K562 (cell line): Measurements from ENCODE around the gene EPS8L1. TPM values are rescaled to one million over a fixed set of nuclear protein-coding genes. Genes with fewer than 3 reads are reported as not detected.
A peak's percentile ranks its signal among the peaks of the same experiment; 100 is the strongest.

ENCODE experiments used
- ARHGAP35 ChIP-seq: fragments of 450-650 bp; IDR thresholded peaks from 2 replicates; pipeline ENCODE4 v1.6.1; 2018; ENCODE audit not compliant: partially characterized antibody
- CBFB ChIP-seq: sonication (generic); formaldehyde crosslinking; IDR thresholded peaks from 2 replicates; pipeline ENCODE4 v1.4.0; 2020; ENCODE audit warnings: mild to moderate bottlenecking, missing genetic modification reagents
- FOXP1 ChIP-seq: sonication (generic); formaldehyde crosslinking; IDR thresholded peaks from 2 replicates; pipeline ENCODE4 v1.8.0; 2022; ENCODE audit warnings: mild to moderate bottlenecking, missing genetic modification reagents
- GATA2 ChIP-seq: sonication (generic); formaldehyde crosslinking; IDR thresholded peaks from 2 replicates; pipeline ENCODE4 v1.4.0; 2020; ENCODE audit warnings: mild to moderate bottlenecking, missing genetic modification reagents
- OTX1 ChIP-seq: fragments of 450-650 bp; formaldehyde crosslinking; IDR thresholded peaks from 2 replicates; pipeline ENCODE4 v1.4.0; 2022; ENCODE audit warnings: mild to moderate bottlenecking
- RUNX1 ChIP-seq: sonication (generic); IDR thresholded peaks from 2 replicates; pipeline ENCODE4 v1.6.1; 2016; ENCODE audit warnings: antibody characterized with exemption, low read depth
- STAT5B ChIP-seq: fragments of 250-450 bp; sonication (Bioruptor Pico); IDR thresholded peaks from 2 replicates; pipeline ENCODE4 v1.8.0; 2021; ENCODE audit warnings: mild to moderate bottlenecking, inconsistent platforms
- THRAP3 ChIP-seq: fragments of 450-650 bp; IDR thresholded peaks from 2 replicates; pipeline ENCODE4 v1.6.1; 2016; ENCODE audit warnings: mild to moderate bottlenecking, inconsistent platforms, borderline replicate concordance
- ZKSCAN3 ChIP-seq: fragments of 250-450 bp; sonication (Bioruptor Pico); IDR thresholded peaks from 2 replicates; pipeline ENCODE4 v1.4.0; 2020
- ZNF263 ChIP-seq: sonication (generic); formaldehyde crosslinking; IDR thresholded peaks from 2 replicates; pipeline ENCODE4 v1.8.0; 2022; ENCODE audit warnings: mild to moderate bottlenecking, missing genetic modification reagents, borderline replicate concordance
- ZNF282 ChIP-seq: sonication (generic); formaldehyde crosslinking; IDR thresholded peaks from 2 replicates; pipeline ENCODE4 v1.8.1; 2023; ENCODE audit warnings: missing genetic modification reagents
- ZNF79 ChIP-seq: fragments of 250-450 bp; sonication (Bioruptor Pico); IDR thresholded peaks from 2 replicates; pipeline ENCODE4 v1.4.0; 2020; ENCODE audit warnings: low read depth, mild to moderate bottlenecking, moderate library complexity
- polyA plus RNA-seq, 8 experiments: library from polyadenylated mRNA; depleted of rRNA in 4 of 8; stranded (reverse) in 5 of 8; unstranded in 3 of 8; fragments of >200 nt; fragmentation: Nextera tagmentation in 2 of 8; fragmentation: Illumina TruSeq in 1 of 8; extraction: Ambion mirVana in 2 of 8; extraction: Trizol in 1 of 8; gene quantifications; 2 replicates each; pipeline versions ENCODE4 v1.2.1 to v1.2.3, GENCODE V29; 2011 to 2014; ENCODE audit warnings: inconsistent platforms in 1 of 8, missing spikeins in 1 of 8
- total RNA-seq, 7 experiments: library from RNA; depleted of rRNA in 6 of 7; stranded (reverse); fragments of >200 nt in 6 of 7; fragmentation: Illumina TruSeq in 2 of 7; extraction: Trizol in 2 of 7; gene quantifications; 2 replicates each; pipeline versions ENCODE4 v1.2.1 to v1.2.3, GENCODE V29; 2011 to 2021; ENCODE audit warnings: low replicate concordance in 1 of 7
- TF ChIP-seq, protein P1 (sequence below), 2 experiments: fragments of 450-650 bp in 1 of 2; IDR thresholded peaks; 2 replicates each; pipeline ENCODE4 v1.6.1; 2011 to 2017; ENCODE audit warnings: low read depth in 2 of 2, antibody characterized with exemption in 1 of 2, borderline replicate concordance in 1 of 2, low read length in 1 of 2, mild to moderate bottlenecking in 1 of 2, mixed read lengths in 1 of 2; ENCODE audit not compliant: control insufficient read depth in 1 of 2
- TF ChIP-seq, protein P2 (sequence below): IDR thresholded peaks from 2 replicates; pipeline ENCODE4 v1.6.1; 2016; ENCODE audit warnings: missing genetic modification characterization, missing compliant biosample characterization
- TF ChIP-seq, protein P3 (sequence below), 3 experiments: fragments of 200-800 bp in 1 of 3; sonication (Bioruptor generic) in 1 of 3; sonication (generic) in 1 of 3; formaldehyde crosslinking in 1 of 3; IDR thresholded peaks; 2 replicates each; pipeline versions ENCODE4 v1.6.1 to v1.8.0; 2016 to 2022; ENCODE audit warnings: mild to moderate bottlenecking in 2 of 3, missing compliant biosample characterization in 2 of 3, missing genetic modification characterization in 2 of 3, missing genetic modification reagents in 1 of 3
- TF ChIP-seq, protein P4 (sequence below): fragments of 250-450 bp; sonication (Bioruptor Pico); IDR thresholded peaks from 2 replicates; pipeline ENCODE4 v1.8.0; 2021; ENCODE audit warnings: moderate library complexity, mild to moderate bottlenecking, inconsistent platforms
- TF ChIP-seq, protein P5 (sequence below): fragments of 250-450 bp; sonication (Bioruptor Pico); IDR thresholded peaks from 2 replicates; pipeline ENCODE4 v1.8.0; 2022; ENCODE audit warnings: inconsistent platforms

EPS8L1 gene
- total and polyA plus RNA-seq, 9 of the 15 experiments (the other 6 are each of a cell fraction or from before 2014, with no cell fraction given): 0.35 to 22.1 (median 11.9) TPM

DNA sequence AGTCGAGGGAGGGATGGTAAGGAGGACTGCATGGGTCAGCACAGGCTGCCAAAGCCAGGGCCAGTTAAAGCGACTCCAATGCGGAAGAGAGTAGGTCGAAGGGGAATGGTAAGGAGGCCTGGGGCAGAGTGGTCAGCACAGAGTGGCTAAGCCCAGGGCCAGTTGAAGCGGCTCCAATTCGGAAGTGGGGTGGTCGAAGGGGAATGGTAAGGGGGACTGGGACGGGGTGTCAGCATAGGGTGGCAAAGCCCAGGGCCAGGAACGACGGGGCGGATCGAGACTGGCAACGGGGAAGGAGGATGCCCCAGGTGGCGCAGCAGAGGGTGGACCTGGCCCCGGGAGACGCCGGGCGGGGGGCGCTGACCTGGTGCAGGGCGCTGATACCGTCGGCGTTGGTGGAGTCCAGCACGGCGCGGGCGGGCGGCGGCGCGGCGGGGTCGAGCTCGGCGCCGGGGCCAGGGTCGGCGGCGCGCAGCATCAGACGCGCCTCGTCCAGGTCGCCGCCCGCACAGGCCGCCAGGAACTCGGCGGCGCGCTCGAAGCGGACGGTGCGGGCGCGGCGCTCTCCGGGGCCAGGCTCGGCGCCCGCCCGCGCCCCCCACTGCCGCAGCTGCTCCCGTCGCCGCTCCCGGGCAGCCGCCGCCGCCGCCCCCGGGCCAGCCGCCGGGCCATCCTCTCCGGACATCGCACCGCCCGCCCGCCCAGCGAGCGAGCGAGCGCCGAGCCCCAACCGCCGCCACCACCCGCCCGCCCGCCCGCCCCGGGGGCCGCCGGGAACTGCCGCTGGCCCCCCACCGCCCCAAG is 41.4 kb downstream of the EPS8L1 start, which contains the start of gene PPP1R12C (continued):
- TF ChIP-seq, protein P1, sequence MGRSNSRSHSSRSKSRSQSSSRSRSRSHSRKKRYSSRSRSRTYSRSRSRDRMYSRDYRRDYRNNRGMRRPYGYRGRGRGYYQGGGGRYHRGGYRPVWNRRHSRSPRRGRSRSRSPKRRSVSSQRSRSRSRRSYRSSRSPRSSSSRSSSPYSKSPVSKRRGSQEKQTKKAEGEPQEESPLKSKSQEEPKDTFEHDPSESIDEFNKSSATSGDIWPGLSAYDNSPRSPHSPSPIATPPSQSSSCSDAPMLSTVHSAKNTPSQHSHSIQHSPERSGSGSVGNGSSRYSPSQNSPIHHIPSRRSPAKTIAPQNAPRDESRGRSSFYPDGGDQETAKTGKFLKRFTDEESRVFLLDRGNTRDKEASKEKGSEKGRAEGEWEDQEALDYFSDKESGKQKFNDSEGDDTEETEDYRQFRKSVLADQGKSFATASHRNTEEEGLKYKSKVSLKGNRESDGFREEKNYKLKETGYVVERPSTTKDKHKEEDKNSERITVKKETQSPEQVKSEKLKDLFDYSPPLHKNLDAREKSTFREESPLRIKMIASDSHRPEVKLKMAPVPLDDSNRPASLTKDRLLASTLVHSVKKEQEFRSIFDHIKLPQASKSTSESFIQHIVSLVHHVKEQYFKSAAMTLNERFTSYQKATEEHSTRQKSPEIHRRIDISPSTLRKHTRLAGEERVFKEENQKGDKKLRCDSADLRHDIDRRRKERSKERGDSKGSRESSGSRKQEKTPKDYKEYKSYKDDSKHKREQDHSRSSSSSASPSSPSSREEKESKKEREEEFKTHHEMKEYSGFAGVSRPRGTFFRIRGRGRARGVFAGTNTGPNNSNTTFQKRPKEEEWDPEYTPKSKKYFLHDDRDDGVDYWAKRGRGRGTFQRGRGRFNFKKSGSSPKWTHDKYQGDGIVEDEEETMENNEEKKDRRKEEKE (IDR thresholded peaks at IDR 0.05; ENCODE audit: borderline replicate concordance in 1 of 2, control insufficient read depth in 1 of 2, low read depth in 2 of 2, low read length in 1 of 2): no peak
- peak; percentile 78; the same call in 1 of the 2 replicates for TF ChIP-seq CBFB (CRISPR knock-in tag)
- no peak; the same call in 1 of the 2 replicates for TF ChIP-seq RUNX1
- no peak for TF ChIP-seq STAT5B (CRISPR knock-in tag)
- TF ChIP-seq ARHGAP35: no peak
- TF ChIP-seq, protein P2, sequence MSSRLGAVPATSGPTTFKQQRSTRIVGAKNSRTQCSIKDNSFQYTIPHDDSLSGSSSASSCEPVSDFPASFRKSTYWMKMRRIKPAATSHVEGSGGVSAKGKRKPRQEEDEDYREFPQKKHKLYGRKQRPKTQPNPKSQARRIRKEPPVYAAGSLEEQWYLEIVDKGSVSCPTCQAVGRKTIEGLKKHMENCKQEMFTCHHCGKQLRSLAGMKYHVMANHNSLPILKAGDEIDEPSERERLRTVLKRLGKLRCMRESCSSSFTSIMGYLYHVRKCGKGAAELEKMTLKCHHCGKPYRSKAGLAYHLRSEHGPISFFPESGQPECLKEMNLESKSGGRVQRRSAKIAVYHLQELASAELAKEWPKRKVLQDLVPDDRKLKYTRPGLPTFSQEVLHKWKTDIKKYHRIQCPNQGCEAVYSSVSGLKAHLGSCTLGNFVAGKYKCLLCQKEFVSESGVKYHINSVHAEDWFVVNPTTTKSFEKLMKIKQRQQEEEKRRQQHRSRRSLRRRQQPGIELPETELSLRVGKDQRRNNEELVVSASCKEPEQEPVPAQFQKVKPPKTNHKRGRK (tag): 0 out of 2 replicates have a peak, but pooled peaks have one; percentile 8
- TF ChIP-seq GATA2 (CRISPR knock-in tag): no peak
- no peak for TF ChIP-seq ZKSCAN3 (CRISPR knock-in tag)
- TF ChIP-seq FOXP1 (CRISPR knock-in tag): peak; percentile 33; the same call in 1 of the 2 replicates
- TF ChIP-seq, protein P3, sequence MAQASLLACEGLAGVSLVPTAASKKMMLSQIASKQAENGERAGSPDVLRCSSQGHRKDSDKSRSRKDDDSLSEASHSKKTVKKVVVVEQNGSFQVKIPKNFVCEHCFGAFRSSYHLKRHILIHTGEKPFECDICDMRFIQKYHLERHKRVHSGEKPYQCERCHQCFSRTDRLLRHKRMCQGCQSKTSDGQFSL (CRISPR knock-in tag; IDR thresholded peaks at IDR 0.05): 0 out of 2 replicates have a peak, but pooled peaks have one; percentile 11
- TF ChIP-seq, protein P3 (tag; IDR thresholded peaks at IDR 0.05): no peak
- TF ChIP-seq ZNF79 (CRISPR knock-in tag): no peak
- TF ChIP-seq, protein P4, sequence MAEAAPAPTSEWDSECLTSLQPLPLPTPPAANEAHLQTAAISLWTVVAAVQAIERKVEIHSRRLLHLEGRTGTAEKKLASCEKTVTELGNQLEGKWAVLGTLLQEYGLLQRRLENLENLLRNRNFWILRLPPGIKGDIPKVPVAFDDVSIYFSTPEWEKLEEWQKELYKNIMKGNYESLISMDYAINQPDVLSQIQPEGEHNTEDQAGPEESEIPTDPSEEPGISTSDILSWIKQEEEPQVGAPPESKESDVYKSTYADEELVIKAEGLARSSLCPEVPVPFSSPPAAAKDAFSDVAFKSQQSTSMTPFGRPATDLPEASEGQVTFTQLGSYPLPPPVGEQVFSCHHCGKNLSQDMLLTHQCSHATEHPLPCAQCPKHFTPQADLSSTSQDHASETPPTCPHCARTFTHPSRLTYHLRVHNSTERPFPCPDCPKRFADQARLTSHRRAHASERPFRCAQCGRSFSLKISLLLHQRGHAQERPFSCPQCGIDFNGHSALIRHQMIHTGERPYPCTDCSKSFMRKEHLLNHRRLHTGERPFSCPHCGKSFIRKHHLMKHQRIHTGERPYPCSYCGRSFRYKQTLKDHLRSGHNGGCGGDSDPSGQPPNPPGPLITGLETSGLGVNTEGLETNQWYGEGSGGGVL (CRISPR knock-in tag): no peak
- no peak; the same call in 1 of the 2 replicates for TF ChIP-seq OTX1 (CRISPR knock-in tag)
- TF ChIP-seq, protein P5, sequence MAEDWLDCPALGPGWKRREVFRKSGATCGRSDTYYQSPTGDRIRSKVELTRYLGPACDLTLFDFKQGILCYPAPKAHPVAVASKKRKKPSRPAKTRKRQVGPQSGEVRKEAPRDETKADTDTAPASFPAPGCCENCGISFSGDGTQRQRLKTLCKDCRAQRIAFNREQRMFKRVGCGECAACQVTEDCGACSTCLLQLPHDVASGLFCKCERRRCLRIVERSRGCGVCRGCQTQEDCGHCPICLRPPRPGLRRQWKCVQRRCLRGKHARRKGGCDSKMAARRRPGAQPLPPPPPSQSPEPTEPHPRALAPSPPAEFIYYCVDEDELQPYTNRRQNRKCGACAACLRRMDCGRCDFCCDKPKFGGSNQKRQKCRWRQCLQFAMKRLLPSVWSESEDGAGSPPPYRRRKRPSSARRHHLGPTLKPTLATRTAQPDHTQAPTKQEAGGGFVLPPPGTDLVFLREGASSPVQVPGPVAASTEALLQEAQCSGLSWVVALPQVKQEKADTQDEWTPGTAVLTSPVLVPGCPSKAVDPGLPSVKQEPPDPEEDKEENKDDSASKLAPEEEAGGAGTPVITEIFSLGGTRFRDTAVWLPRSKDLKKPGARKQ (CRISPR knock-in tag): no peak
- no peak for TF ChIP-seq ZNF263 (CRISPR knock-in tag)
- no peak for TF ChIP-seq ZNF282 (CRISPR knock-in tag)
- no peak for TF ChIP-seq THRAP3
